ENCODE results near the gene EPHX1. TPM values are rescaled to one million over a fixed set of nuclear protein-coding genes. Genes with fewer than 3 reads are reported as not detected.
"Not testable (repeated sequence)": the region's sequence is repeated elsewhere in the genome, so short reads cannot be mapped to it uniquely, and the experiment has no call there.

The EPHX1 gene
- total RNA-seq, 1 donor = 3.2 TPM

- DNase-seq (ENCODE audit: low read depth in 2 of 3, low spot score in 2 of 3) = no peak
Measured at GRCh38 chr1:225777058-225777582, 32.8 kb upstream of the EPHX1 start.

GRCh38 chr1:225777583-225778336, 32.2 kb upstream of the EPHX1 start, which contains the start of gene SRP9:
Gene SRP9 (plus strand): TSS chr1:225777826. CDS start chr1:225777941, 115 bp downstream.
- DNase-seq (ENCODE audit: low read depth in 2 of 3, low spot score in 2 of 3) = peak; percentile 96 to 100 (median 99)

GRCh38 chr1:225778337-225778669, 31.6 kb upstream of the EPHX1 start:
- DNase-seq (ENCODE audit: low read depth in 2 of 3, low spot score in 2 of 3) = no peak

- not testable (repeated sequence) for DNase-seq (ENCODE audit: low read depth in 2 of 3, low spot score in 2 of 3)
Measured at GRCh38 chr1:225779165-225779564, 30.8 kb upstream of the EPHX1 start.

GRCh38 chr1:225780134-225780533, 29.8 kb upstream of the EPHX1 start:
- DNase-seq (ENCODE audit: low read depth in 2 of 3, low spot score in 2 of 3) = no peak

- DNase-seq (ENCODE audit: low read depth in 2 of 3, low spot score in 2 of 3) = no peak
Measured at GRCh38 chr1:225780630-225781029, 29.3 kb upstream of the EPHX1 start.

GRCh38 chr1:225789142-225789541, 20.8 kb upstream of the EPHX1 start:
- DNase-seq (ENCODE audit: low read depth in 2 of 3, low spot score in 2 of 3) = not testable (repeated sequence)

- DNase-seq (ENCODE audit: low read depth in 2 of 3, low spot score in 2 of 3) = no peak
Measured at GRCh38 chr1:225794954-225795353, 15.0 kb upstream of the EPHX1 start.

GRCh38 chr1:225796097-225796496, 13.8 kb upstream of the EPHX1 start:
- not testable (repeated sequence) for DNase-seq (ENCODE audit: low read depth in 2 of 3, low spot score in 2 of 3)

GRCh38 chr1:225801146-225801545, 8.8 kb upstream of the EPHX1 start:
- not testable (repeated sequence) for DNase-seq (ENCODE audit: low read depth in 2 of 3, low spot score in 2 of 3)

- DNase-seq (ENCODE audit: low read depth in 2 of 3, low spot score in 2 of 3) = no peak
Measured at GRCh38 chr1:225806249-225806648, 3.7 kb upstream of the EPHX1 start.

GRCh38 chr1:225806736-225807135, 3.2 kb upstream of the EPHX1 start:
- not testable (repeated sequence) for DNase-seq (ENCODE audit: low read depth in 2 of 3, low spot score in 2 of 3)

GRCh38 chr1:225808136-225808535, 1.8 kb upstream of the EPHX1 start:
- no peak for DNase-seq (ENCODE audit: low read depth in 2 of 3, low spot score in 2 of 3)

GRCh38 chr1:225810579-225811538, 935 bp downstream of the EPHX1 start:
- DNase-seq (ENCODE audit: low read depth in 2 of 3, low spot score in 2 of 3) = not testable (repeated sequence)

- DNase-seq (ENCODE audit: low read depth in 2 of 3, low spot score in 2 of 3) = no peak
Measured at GRCh38 chr1:225811622-225812487, 1.9 kb downstream of the EPHX1 start.

- DNase-seq (ENCODE audit: low read depth in 2 of 3, low spot score in 2 of 3) = no peak
Measured at GRCh38 chr1:225812488-225813213, 2.7 kb downstream of the EPHX1 start.

GRCh38 chr1:225813214-225813964, 3.5 kb downstream of the EPHX1 start:
- no peak for DNase-seq (ENCODE audit: low read depth in 2 of 3, low spot score in 2 of 3)

GRCh38 chr1:225814381-225814780, 4.5 kb downstream of the EPHX1 start:
- DNase-seq (ENCODE audit: low read depth in 2 of 3, low spot score in 2 of 3) = no peak

- not testable (repeated sequence) for DNase-seq (ENCODE audit: low read depth in 2 of 3, low spot score in 2 of 3)
Measured at GRCh38 chr1:225815090-225815489, 5.2 kb downstream of the EPHX1 start.
